Measurements from ENCODE around the gene GPHN. TPM values are rescaled to one million over a fixed set of nuclear protein-coding genes. Genes with fewer than 3 reads are reported as not detected.

The GPHN gene
- total RNA-seq, 1 experiment from 2014 or later: 23.4 TPM

DNA sequence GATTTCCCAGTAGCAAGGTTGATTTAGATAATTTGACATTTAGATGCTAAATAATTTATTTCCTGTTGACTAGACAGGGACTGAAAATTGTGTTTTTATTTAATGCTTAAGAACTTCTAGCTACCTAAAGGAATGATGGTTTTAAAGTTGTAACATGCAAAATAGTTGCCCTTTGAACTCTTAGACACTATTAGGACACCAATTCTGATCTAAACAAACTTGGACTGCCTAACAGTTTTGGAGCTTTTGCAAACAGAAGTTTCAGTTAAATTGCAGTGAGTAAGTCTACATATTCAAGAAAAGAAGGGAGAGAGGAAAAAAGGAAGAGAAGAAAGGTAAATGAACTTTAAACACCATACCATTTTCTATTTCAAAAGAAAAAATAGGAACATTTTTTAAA, 492.0 kb downstream of the GPHN start:
- ChIA-PET POLR2A (ENCODE audit: unreplicated experiment) (no interaction called here), CTCF (no interaction called here)
- ATAC-seq: no peak
- no peak overlapping the region for H3K9ac ChIP-seq (ENCODE audit: low read length)
- H4K20me1 ChIP-seq (ENCODE audit: low read length): no peaks in the 10 kb centered on the region
- no peak overlapping the region for H3K4me3 ChIP-seq (ENCODE audit: low read length)
- no peak for TF ChIP-seq EZH2 (IDR thresholded peaks at IDR 0.05; ENCODE audit: low read length, unreplicated experiment)
- TF ChIP-seq CTCF (conservative IDR thresholded peaks at IDR 0.05; ENCODE audit: low read depth, low read length): no peak
- no peak for TF ChIP-seq EZH2phosphoT487 (IDR thresholded peaks at IDR 0.05; ENCODE audit: borderline replicate concordance, low read length)
- no peaks in the 10 kb centered on the region for H3K9me2 ChIP-seq (replicated peaks; ENCODE audit: low read length)
- H3K79me2 ChIP-seq (ENCODE audit: low read length): no peaks in the 10 kb centered on the region
- H3K4me2 ChIP-seq (ENCODE audit: low read length): no peak overlapping the region
- H3K27me3 ChIP-seq (ENCODE audit: low read length): no peaks in the 10 kb centered on the region
- no TSS peak for BruUV-seq (replicated peaks)
- H2AFZ ChIP-seq (ENCODE audit: low read length): no peak overlapping the region
- no peak overlapping the region for H3K27ac ChIP-seq (ENCODE audit: low read length)
- H3K4me1 ChIP-seq (ENCODE audit: insufficient read depth, low read length): peaks cover 15% of the 10 kb centered on the region
- H3F3A ChIP-seq (ENCODE audit: low read length, unreplicated experiment): no peaks in the 10 kb centered on the region
- H3K9me3 ChIP-seq (ENCODE audit: low read length): no peaks in the 10 kb centered on the region
- intact Hi-C loops (cut with micrococcal nuclease): loop anchor here (5.0 kb wide), 1 partner anchor 117 kb away; no protein-coding TSS in a partner anchor
- no peak for DNase-seq
- H3K36me3 ChIP-seq (ENCODE audit: low read depth, low read length): no peaks in the 10 kb centered on the region

GRCh38 chr14:67002994-67003753, 495.2 kb downstream of the GPHN start:
- Histone ChIP-seq H3F3A (ENCODE audit: low read length, unreplicated experiment) (no peaks in the 10 kb centered on the region), H3K9ac (ENCODE audit: low read length) (no peak overlapping the region), H3K79me2 (ENCODE audit: low read length) (no peaks in the 10 kb centered on the region), H4K20me1 (ENCODE audit: low read length) (no peaks in the 10 kb centered on the region), H3K27me3 (ENCODE audit: low read length) (no peaks in the 10 kb centered on the region), H3K4me1 (ENCODE audit: insufficient read depth, low read length) (peaks cover 15% of the 10 kb centered on the region), H3K9me3 (ENCODE audit: low read length) (no peaks in the 10 kb centered on the region), H2AFZ (ENCODE audit: low read length) (no peak overlapping the region), H3K27ac (ENCODE audit: low read length) (peak overlapping the region; percentile 30), H3K9me2 (replicated peaks; ENCODE audit: low read length) (no peaks in the 10 kb centered on the region), H3K4me3 (ENCODE audit: low read length) (no peak overlapping the region), H3K36me3 (ENCODE audit: low read depth, low read length) (no peaks in the 10 kb centered on the region), H3K4me2 (ENCODE audit: low read length) (peak overlapping the region; percentile 14)
- TF ChIP-seq EZH2phosphoT487 (IDR thresholded peaks at IDR 0.05; ENCODE audit: borderline replicate concordance, low read length) (no peak), CTCF (conservative IDR thresholded peaks at IDR 0.05; ENCODE audit: low read depth, low read length) (no peak), EZH2 (IDR thresholded peaks at IDR 0.05; ENCODE audit: low read length, unreplicated experiment) (no peak)
- DNase-seq (peak; percentile 46), ATAC-seq (peak; percentile 93)
- intact Hi-C loops (cut with micrococcal nuclease): loop anchor here (1.0 to 5.0 kb wide), 2 partner anchors 29 to 114 kb away; no protein-coding TSS in a partner anchor
- POLR2A ChIA-PET (ENCODE audit: unreplicated experiment): no interaction called here
- BruUV-seq (replicated peaks): TSS peak; percentile 55
- CTCF ChIA-PET: no interaction called here

DNA sequence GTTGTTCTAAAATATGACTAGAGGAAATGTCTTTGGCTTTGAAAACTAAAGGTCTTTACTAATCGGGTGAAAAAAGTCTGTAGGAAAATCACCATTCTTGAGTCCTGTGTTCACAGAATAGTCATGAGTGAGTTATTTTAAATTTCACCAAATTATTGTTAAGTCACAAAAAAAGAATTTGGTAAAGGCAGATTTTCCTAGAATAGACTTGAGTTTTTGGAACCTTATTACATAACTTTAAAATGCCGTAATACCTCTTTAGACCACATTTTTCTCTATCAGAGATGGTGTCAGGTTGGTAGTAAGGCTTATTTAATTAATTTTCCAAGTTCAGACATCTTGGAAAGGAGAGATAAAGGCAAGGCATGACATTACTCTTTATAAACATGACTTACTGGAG, 496.6 kb downstream of the GPHN start:
- no peak for DNase-seq
- Histone ChIP-seq H3K27ac (ENCODE audit: low read length) (no peak overlapping the region), H3K9me3 (ENCODE audit: low read length) (no peaks in the 10 kb centered on the region), H2AFZ (ENCODE audit: low read length) (no peak overlapping the region), H4K20me1 (ENCODE audit: low read length) (no peaks in the 10 kb centered on the region), H3K9me2 (replicated peaks; ENCODE audit: low read length) (no peaks in the 10 kb centered on the region), H3K36me3 (ENCODE audit: low read depth, low read length) (no peaks in the 10 kb centered on the region), H3F3A (ENCODE audit: low read length, unreplicated experiment) (no peaks in the 10 kb centered on the region), H3K27me3 (ENCODE audit: low read length) (no peaks in the 10 kb centered on the region), H3K4me1 (ENCODE audit: insufficient read depth, low read length) (peaks cover 15% of the 10 kb centered on the region), H3K79me2 (ENCODE audit: low read length) (no peaks in the 10 kb centered on the region), H3K4me2 (ENCODE audit: low read length) (no peak overlapping the region), H3K9ac (ENCODE audit: low read length) (no peak overlapping the region), H3K4me3 (ENCODE audit: low read length) (no peak overlapping the region)
- TF ChIP-seq EZH2phosphoT487 (IDR thresholded peaks at IDR 0.05; ENCODE audit: borderline replicate concordance, low read length) (no peak), EZH2 (IDR thresholded peaks at IDR 0.05; ENCODE audit: low read length, unreplicated experiment) (no peak), CTCF (conservative IDR thresholded peaks at IDR 0.05; ENCODE audit: low read depth, low read length) (no peak)
- no peak for ATAC-seq
- no TSS peak for BruUV-seq (replicated peaks)
- ChIA-PET CTCF (interaction anchor here (0.6 kb wide), 1 partner anchor 269 kb away, joined by 3 read pairs; no protein-coding TSS in a partner anchor), POLR2A (ENCODE audit: unreplicated experiment) (no interaction called here)
- intact Hi-C loops (cut with micrococcal nuclease): loop anchor here (5.0 kb wide), 1 partner anchor 113 kb away; no protein-coding TSS in a partner anchor

All from PC-3 (cell line).